ENCODE results near the gene NPB.

NPB gene
- total RNA-seq, result 0 to 0.20 reads per million in 2 donors

DNA sequence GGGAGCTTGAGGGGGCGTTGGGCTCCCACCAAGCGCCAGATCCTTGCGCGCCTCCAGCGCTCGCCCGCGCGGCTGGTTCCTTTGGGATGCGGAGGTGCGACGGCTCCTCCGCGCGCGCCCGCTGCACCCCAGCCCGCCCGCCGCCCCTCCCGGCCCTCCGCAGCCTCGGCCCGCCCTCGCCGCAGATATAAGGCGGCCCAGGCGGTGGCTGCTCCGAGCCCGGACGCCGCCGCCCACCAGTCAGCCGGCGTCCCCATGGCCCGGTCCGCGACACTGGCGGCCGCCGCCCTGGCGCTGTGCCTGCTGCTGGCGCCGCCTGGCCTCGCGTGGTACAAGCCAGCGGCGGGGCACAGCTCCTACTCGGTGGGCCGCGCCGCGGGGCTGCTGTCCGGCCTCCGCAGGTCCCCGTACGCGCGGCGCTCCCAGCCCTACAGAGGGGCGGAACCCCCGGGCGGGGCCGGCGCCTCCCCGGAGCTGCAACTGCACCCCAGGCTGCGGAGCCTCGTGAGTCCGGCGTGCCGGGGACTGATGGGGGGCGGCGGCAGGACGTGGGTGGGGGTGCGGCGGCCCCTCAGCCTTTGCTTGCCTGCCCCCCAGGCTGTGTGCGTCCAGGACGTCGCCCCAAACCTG is at the start of gene NPB:
TSS of gene NPB (plus strand) at position 216 of the 630 bp plus-strand sequence. CDS start at position 256, 40 bp downstream.
- peak in 1 of 5 experiments; percentile 26 for DNase-seq

DNA sequence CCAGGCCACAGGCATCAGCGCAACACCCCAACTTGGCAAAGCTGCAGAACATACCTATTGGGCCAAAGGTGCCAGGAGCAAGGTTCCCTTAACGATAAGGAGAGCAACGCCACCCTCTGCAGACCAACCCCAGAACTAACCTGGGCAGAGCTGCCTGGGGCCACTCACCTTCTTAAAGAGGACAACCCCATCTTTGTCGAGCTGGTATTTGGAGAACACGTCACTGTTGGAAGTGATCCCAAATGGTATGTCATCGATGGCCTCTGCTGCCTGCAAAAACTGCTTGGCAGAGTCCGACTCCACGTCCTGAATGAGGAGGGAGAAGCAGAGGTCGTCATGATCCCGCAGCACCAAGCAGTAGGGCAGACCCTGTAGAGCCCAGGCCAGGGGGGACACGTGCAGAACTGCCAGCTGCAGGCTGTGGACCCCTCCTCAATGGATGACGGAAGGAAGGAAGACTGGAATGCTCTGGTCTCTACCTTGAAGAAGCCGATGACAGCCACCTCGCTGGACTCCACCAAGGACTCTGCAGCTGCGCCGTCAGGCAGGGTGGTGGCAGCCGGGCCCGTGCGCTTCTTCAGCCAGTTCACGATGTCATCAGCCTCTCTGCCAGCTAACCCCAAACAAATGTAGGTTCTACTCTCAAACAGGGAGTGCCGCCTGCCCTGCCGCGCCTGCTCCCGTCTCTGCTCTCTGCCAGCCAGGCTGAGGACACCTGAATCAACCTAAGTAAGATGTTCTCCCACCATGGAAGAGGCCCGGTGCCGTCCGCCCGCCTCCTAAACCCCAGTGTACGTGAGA is 46.9 kb upstream of the NPB start:
- no peak for DNase-seq

GRCh38 chr17:81858170-81858966 is 43.7 kb upstream of the NPB start:
- peak in 1 of 5 experiments; percentile 25 for DNase-seq

DNA sequence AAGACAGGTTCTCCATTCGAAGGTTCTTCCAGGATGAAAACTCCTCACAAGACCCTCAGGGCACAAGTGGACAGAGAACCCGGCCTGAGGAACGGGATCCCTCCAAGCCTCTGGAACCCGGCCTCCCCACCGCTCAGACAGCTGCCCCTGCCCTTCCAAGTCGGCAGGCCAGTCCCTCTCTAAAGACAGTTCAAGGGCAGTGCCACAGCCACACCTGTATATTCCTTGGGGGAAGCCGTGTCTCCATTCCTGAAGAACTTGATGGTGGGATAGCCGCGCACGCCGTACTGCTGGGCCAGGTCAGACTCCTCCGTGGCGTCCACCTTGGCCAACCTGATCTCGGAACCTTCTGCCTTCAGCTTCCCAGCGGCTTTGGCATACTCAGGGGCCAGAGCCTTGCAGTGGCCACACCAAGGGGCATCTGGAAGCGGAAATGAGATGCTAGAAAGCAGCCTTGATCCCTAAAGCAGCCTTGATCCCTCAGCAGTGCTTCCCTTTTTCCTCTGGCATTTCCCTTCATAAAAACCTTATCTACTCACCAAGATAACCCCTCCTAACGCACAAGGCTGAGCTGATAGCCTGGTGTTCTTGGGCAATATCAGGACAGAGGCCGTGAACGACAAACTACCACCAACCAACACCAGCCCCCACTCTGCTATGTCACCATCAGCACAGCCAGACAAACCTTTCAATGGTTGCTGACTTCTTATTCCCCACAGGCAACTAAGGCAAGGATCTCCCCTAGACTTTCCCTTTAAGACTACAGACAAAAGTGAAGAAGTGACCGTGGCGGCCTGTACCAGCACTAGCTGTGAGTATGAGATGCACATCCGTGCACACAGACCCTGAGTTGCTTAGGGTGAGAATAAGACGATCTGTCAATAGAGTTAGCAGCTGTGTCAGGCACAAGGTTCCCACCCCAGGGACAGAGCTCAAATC is 42.8 kb upstream of the NPB start:
- peak in 1 of 5 experiments; percentile 54 for DNase-seq

DNA sequence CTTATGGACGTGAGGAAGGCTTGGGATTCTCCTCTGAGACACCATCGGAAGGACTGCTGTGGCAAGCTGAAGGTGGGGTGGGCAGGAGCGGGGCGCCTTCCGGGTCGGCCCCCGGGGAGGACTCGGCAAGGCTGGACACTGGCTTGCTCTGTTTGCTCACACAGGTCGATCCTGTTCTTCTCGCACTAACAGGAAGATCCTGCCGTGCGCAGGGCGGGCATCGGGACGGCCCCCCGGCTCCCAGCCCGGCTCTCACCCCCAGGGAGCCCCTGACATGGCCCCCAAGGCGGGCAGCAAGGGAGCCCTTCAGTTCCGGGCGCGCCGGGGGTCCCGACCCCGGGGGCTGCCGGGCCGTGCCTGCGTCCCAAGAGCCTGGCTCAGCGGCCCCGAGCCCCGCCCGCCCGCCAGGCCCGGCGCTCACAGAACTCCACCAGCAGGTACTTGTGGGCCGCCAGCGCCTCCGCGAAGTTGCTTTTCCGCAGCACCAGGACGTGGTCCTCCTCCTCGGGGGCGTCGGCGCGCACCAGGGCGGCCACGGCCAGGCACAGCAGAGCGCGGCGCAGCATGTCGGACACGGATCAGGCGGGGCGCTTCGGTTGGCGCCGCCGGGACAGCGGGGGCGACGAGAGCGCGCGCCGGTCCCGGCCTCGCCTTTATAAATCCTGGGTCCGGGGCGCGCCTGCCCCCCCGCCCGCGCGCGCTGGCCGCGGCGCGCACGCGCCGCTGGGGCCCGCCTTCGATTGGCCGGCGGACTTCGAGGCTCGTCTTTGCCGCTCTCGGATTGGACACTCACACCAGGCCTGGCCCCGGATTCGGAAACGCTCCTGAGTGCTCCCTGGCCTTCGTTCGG is 41.9 kb upstream of the NPB start, which contains the start of gene P4HB:
TSS of gene P4HB (minus strand) at position 630 of the 850 bp plus-strand sequence. CDS start at position 566, 64 bp downstream.
- peak in 1 of 5 experiments; percentile 95 for DNase-seq

GRCh38 chr17:81860756-81861568 is 41.1 kb upstream of the NPB start:
- DNase-seq, result peak; percentile 97 to 100 (median 99)

DNA sequence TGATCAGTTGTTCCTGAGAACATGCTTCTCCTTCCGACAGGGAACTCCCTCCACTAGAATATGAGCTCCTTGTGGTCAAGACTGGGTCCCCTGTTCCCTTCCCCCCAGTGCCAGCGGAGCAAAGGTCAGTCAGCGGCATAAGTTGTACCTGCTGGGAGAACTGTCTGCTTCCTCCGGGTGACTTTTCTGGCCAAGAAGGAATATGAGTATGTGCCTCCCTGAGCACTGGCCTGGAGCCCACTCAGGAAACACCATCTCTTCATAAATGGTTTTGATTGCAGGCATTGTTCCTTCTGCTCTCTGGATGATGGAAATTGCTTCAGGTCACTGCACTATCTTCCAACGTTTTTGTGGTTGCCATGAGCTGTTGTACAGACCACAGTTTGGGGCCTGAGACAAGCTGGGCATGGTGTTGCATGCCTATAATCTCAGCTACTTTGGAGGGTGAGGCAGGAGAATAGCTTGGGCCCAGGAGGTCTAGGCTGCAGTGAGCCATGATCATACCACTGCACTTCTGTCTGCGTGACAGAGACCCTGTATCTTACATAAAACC is 38.8 kb upstream of the NPB start:
- DNase-seq, result no peak

DNA sequence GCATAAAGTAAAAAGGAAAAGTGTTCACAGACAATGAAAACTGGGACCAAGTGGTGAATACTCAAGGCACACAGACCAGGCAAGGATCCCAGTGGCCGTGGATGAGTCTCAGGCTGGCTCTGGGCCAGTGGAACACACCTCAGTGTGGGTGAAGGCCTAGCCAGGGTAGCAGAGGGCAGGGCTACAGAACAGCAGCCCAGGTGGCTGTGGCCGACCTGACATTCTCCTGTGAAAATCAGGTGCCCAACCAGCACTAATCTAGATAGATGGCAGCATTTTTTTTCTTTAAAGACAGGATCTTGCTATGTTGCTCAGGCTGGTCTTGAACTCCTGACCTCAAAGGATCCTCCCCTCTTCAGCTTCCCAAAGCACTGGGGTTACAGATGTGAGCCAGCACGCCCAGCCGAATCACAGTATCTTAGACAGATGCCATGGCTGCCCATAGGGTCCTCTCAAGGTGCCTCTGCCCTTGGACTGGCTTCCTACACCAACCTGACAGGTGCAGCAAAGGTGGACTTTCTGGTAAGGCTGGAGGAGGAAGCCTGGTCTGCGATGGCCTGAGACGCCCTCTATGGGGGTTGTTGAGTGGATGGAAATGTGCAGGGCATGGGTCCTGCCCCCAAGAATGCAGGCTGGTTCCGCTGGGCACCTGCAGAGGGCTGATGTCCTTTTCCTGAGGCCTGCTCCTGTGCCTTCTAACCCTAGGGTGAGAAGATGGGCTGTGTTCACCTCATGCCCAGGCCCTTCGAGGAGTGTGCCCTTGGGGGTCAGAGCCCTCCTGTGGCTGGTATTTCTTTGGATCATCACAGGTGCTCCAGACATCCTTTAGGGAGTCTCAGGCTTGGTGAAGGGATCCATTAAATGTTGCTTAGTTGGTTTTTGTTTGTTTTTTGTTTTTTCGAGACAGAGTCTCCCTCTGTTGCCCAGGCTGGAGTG is 37.9 kb upstream of the NPB start:
- DNase-seq, result no peak

DNA sequence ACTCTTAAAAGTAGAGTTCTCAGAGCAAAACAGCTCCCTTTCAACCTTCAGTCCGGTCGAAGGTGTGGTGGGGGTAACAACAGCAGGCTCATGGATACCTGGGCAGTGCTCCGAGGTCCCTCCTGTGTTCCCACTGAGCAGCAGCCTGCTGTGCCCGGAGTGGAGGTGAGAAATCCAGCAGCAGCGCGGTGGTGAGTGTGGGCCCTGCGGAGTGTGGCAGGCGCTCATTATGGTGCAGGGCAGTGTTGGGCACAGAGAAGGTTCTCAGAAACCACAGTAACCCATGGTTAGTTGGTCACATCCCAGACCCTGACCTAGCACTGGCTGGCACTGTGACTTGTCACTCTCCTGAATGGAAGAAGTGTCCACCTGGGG is 36.7 kb upstream of the NPB start:
- no peak for DNase-seq

DNA sequence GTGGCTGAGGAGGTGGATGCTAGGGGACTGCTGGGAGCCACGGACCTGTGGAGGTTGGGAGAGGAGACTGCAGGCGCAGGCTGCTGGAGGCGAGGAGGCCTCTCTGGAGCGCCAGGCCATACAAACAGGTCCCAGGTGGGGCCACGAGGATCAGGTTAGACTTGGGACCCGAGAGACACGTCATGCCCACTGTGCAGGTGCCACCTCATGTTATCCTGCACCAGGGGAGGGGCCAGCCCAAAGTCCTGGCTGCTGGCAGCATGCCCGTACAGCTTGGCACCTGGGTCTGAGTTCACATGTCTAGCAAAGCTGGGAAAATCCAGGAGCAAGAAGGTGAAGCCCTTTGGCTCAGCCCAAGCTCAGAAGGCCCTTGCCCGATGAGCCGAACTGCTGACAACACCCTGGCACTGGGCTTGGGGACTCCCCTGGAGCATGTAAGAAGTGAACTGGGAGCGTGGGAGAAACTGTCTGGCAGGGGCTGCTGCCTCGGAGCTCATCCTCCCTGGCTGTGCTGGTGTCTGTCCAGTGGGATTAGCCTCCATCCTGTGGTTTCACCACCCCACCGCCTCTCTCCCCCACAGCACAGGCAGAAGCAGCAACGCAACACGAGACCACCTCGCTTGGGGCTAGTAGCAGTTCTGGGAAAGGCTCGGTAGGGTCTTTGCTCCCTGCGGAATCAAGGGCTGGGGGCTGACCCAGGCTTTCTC is 36.2 kb upstream of the NPB start:
- peak in 1 of 5 experiments; percentile 27 for DNase-seq

DNA sequence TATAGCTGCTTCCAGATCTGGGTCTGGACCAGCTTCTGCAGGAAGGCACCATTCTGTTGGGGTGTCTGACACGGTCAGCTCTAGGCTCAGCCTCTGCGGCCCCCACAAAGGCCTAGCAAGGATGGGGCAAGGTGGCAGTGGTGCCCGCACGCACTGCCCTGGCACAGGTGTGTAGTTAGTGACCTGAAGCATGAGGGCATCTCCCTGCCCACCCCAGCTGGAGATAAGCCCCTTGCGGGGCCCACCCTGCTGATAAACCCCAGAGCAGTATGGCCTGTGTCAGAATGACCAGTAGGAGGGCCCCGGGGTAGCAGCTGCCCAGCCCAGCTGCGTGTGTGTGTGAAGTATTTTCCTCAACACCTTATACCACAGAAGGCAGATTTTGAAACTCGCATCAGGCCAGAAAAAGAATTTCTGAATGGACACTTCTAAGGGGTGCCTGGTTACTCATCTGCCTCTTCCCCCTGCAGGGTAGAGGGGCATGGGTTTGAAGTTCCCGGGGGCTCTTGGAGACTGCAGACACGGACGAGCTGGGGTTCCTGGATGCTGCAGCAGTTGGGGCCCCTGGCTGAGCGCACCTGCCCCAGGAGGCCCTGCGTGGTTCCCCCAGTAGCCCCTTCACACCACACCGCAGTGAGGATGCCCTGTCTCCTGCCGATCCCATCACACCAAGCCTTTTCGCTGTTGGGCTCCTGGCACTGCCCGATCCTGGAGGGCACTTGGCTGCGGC is 35.4 kb upstream of the NPB start:
- no peak for DNase-seq

DNA sequence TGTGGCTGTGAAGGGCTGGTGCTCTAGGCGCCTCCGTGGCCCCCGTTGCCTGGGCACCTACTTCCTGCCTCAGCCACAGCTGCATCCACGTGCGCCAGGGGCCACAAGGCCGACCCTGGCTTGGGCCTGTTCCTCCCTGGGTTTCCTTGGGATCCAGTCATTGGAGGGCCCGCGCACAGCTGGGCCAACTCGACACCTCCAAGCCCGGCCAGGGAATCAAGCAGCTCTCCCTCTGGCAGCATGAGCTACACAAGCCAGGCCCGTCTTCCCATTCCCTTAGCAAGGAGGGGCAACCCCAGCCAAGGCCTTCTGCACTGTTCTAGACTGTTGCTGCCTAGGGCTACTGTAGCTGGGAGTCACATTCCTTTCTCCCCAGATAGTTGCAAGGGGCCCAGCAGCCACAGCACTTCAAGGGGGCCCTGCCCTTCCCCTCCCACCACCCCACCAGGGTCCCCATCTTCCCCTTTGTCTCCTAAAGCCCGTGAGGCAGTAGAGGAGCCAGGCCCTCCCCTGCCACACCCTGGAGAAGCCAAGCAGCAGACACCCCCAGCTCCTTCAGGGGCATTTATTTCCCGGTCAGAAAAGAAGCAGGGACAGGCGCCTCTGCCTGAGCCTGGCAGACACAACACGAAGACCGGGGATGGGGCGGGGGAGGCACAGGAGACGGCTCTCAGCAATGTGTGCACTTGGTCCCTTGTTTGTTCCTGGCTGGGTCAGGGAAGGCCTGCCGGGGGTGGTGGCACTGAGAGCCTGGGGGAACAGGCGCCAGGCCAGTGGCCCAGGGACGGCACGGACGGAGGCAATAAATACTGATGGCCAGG is 34.7 kb upstream of the NPB start:
- peak in 2 of 5 experiments; percentile 12 to 64 for DNase-seq

DNA sequence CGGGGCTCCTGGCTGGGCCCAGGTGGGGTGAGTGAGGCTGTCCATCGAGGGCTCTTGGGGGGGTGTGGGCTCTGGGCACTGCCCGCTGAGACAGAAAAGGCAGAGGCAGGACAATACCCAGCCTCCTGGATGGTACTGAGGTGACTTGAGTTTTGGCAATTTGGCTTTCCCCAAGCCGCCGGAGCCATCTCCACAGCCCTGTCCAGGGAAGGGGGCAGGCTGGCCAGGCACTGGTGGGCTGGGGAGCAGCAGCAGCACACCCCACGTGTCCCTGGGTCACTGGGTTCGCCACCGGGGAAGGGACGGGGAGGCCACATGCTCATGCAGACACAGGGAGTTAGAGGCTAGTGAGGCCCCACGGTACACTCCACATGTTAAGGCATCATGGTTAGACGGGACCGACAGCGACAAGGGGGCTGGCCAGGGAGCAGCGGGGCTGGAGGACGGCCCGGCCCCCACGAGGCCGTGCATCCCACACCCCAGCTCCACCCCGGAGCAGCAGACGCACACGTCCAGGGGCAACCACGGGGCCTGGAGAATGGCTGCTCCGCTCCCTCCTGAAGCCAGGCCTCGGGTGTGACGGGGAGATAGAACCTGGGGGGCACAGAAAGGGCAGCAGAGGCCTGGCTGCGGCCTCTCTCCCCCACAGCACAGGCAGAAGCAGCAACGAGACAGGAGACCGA is 33.9 kb upstream of the NPB start:
- DNase-seq, result peak in 1 of 5 experiments; percentile 19

DNA sequence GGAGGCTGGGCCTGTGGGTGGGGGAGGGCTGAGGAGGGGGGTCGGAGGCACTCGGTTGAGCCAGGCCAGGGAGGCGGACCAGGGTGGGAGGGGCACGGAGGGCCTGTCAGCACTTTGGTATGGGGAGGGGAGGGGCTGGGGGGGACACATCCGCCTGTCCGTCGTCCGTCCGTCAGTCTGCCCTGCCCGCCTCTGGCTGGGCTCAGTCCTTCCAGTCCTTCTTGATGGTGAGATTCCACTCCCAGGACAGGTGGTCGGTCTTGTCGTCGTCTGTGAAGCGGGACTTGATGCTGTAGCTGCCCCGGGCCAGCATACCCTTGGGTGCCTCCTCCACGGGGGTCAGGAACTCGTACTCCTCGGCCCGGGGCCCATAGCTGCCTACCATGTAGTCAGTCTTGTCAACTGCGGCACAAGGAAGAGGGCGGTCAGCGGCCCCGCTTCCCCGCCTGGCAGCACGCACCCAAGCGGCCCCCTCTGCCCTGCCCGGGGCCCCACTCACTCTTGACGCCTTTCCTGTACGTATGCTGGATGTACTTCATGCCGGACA is 33.3 kb upstream of the NPB start:
- DNase-seq, result no peak
